ENCODE measurements around the gene TMEM234.
A peak's percentile ranks its signal among the peaks of the same experiment; 100 is the strongest.

The TMEM234 gene

DNA sequence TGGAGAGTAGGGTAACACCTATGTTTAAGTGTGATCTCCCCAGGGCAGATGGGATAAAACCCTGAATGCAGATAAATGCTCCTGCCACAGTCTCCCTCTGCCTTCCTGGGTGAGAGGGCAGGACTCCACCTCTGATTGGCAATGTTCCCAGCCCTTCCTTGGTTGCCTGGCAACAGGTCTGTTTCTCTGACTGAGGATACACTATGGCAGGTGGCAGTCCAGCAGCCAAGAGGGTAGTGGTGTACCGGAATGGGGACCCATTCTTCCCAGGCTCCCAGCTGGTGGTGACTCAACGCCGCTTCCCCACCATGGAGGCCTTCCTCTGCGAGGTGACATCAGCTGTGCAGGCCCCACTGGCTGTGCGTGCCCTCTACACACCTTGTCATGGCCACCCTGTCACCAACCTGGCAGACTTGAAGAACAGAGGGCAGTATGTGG lies 13.2 kb downstream of the TMEM234 start, which contains the start of gene DCDC2B:
Gene DCDC2B, plus strand, starts transcription at position 199 of the 438 bp plus-strand sequence. Its CDS starts 5 bp downstream, at position 204.
- H3K4me3 ChIP-seq (replicated peaks; ENCODE audit: low read depth, low read length), result no peak within 1 kb of the TSS
- no peak for DNase-seq (ENCODE audit: extremely low read depth, low read depth)
- TF ChIP-seq, protein P1, sequence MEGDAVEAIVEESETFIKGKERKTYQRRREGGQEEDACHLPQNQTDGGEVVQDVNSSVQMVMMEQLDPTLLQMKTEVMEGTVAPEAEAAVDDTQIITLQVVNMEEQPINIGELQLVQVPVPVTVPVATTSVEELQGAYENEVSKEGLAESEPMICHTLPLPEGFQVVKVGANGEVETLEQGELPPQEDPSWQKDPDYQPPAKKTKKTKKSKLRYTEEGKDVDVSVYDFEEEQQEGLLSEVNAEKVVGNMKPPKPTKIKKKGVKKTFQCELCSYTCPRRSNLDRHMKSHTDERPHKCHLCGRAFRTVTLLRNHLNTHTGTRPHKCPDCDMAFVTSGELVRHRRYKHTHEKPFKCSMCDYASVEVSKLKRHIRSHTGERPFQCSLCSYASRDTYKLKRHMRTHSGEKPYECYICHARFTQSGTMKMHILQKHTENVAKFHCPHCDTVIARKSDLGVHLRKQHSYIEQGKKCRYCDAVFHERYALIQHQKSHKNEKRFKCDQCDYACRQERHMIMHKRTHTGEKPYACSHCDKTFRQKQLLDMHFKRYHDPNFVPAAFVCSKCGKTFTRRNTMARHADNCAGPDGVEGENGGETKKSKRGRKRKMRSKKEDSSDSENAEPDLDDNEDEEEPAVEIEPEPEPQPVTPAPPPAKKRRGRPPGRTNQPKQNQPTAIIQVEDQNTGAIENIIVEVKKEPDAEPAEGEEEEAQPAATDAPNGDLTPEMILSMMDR (IDR thresholded peaks at IDR 0.05; ENCODE audit: low read depth, low read length, missing control alignments), result no peak

DNA sequence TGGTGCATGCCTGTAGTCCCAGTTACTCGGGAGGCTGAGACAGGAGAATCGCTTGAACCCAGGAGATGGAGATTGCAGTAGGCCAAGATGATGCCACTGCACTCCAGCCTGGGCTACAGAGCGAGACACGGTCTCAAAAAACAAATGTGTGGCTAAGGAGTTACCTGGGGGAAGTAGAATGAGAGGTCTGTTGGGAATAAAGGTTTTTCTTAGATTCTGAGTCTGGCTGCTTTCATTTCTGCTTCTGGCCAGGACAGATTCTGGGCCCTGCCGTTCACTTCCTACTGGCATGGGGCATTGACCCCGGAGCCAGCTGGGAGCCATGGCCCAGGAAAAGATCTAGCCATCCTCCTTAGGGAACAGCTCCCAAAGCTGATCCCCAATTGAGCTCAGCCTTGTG lies 13.7 kb downstream of the TMEM234 start:
- H3K4me3 ChIP-seq (replicated peaks; ENCODE audit: low read depth, low read length), result no peak overlapping the region
- TF ChIP-seq, protein P1 (IDR thresholded peaks at IDR 0.05; ENCODE audit: low read depth, low read length, missing control alignments), result no peak
- DNase-seq (ENCODE audit: extremely low read depth, low read depth), result no peak

DNA sequence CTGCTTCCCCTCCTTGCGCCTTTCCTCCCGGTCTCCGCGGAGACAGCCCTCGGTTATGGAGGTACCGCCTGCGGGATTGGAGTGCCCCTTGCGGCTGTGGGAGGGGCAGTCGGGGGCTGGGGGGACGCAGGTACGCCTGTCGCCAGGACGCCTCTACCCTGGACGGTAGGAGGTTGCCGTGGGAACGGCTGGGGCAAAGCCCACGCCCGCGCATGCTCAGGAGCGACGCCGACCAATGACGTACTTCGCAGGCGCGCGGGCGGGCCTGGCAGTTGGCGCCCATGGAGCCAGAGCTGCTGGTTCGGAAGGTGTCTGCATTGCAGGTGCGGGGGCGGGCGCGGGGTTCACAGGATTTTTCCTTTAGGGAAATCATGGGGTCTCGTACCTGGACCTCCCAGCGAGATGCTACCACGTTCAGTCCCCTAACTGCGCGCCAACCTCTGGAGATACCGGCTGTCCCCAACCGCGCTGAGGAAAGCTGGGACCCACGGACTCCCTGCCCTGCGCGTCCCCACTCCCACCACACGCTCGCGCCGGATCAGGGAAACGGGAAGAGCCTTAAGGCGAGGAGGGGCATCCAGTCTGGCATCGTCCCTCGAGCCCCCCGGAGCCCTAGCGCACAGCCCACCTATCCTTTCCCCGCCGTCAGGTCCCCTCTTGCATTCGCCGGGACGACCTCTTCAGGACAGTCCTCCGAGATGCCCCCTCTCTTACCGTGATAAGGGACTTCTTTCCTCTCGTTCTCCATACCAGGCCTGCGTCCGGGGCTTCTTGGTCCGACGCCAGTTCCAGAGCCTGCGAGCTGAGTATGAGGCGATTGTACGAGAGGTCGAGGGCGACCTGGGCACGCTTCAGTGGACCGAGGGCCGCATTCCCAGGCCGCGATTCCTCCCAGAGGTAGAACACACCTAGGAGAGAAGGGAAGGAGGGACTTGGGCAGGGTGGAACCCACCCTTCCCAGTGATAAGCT lies 16.5 kb downstream of the TMEM234 start, which contains the start of gene IQCC:
Gene IQCC, plus strand, starts transcription at position 271 of the 970 bp plus-strand sequence. Its CDS starts 11 bp downstream, at position 282.
- H3K4me3 ChIP-seq (replicated peaks; ENCODE audit: low read depth, low read length), result peak within 1 kb of the TSS; percentile 80
- TF ChIP-seq, protein P1 (IDR thresholded peaks at IDR 0.05; ENCODE audit: low read depth, low read length, missing control alignments), result no peak
- no peak for DNase-seq (ENCODE audit: extremely low read depth, low read depth)

GRCh38 chr1:32204943-32205361 lies 17.2 kb downstream of the TMEM234 start:
- DNase-seq (ENCODE audit: extremely low read depth, low read depth), result no peak
- H3K4me3 ChIP-seq (replicated peaks; ENCODE audit: low read depth, low read length), result peak overlapping the region; percentile 80
- TF ChIP-seq, protein P1 (IDR thresholded peaks at IDR 0.05; ENCODE audit: low read depth, low read length, missing control alignments), result no peak

GRCh38 chr1:32201011-32201855 lies 20.9 kb downstream of the TMEM234 start:
- H3K4me3 ChIP-seq (replicated peaks; ENCODE audit: low read depth, low read length), result peak overlapping the region; percentile 57
- DNase-seq (ENCODE audit: extremely low read depth, low read depth), result no peak
- TF ChIP-seq, protein P1 (IDR thresholded peaks at IDR 0.05; ENCODE audit: low read depth, low read length, missing control alignments), result no peak

DNA sequence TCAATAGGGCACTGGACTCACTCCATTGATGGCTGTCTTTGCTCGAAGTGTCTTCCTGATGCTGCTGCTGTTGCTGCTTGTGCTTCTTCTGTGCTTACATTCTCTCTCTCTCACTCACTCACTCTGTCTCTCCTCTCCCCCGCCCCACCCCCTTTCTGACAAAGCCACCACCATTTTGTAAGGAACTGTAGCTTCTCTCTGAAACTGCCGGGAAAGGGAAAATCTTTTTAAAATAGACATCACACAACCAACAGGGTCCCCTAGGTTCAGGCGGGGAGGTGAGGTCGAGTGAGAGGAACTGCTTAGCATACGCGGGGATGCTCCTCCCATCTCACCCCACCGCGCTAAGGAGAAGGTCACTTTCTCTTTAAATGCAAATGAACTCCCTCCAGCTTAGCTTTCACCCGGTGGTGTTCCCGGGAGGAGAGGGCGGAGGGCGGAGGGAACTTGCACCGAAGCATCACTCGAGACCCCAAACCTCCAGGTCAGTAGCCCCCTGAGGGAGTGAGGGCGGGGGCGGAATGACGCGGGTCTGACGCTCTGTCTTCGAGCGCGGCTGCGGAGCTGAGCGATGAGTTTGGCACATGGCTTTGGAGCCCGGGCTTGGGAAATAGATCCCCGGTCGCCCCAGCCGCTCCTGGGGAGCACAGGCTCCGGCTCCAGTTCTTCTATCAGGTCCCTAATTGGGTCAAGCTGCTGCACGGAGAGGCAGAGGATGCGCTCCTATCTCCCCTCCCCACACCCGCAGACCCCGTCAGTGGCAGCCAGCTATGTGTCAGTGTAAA lies 21.7 kb downstream of the TMEM234 start, which contains the start of gene CCDC28B:
Gene CCDC28B, plus strand, starts transcription at position 370 of the 785 bp plus-strand sequence. CDS start 1,341 bp downstream, outside the sequence.
- peak within 1 kb of the TSS; percentile 57 for H3K4me3 ChIP-seq (replicated peaks; ENCODE audit: low read depth, low read length)
- TF ChIP-seq, protein P1 (IDR thresholded peaks at IDR 0.05; ENCODE audit: low read depth, low read length, missing control alignments), result no peak
- DNase-seq (ENCODE audit: extremely low read depth, low read depth), result no peak
